GM21528 (cell line): Measurements from ENCODE around the gene COL13A1.

ENCODE experiments used
- ATAC-seq: cut with Tn5 transposase; IDR thresholded peaks from one replicate; pipeline ENCODE4 v1.9.1; 2021; ENCODE audit warnings: mild to moderate bottlenecking, moderate library complexity; ENCODE audit not compliant: unreplicated experiment, low FRiP score

COL13A1 gene

DNA sequence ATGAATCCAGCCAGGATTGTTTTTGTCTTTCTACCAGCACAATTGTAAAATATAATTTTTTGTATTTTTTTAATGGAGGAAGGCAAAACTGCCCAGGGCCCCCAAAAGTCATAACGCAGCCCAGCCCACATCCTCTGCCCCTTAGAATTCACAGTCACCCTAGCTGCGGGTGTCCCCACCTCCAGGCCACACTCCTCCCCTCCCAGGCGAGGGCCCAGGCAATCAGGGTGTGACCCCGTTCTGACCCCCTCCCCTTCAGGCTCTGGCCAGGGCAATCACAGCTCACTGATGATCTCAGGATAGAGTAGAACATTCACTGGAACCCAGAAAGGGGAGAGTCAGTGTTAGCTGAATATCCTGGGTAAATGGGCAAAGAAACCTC is 158.9 kb downstream of the COL13A1 start:
- no peak for ATAC-seq

DNA sequence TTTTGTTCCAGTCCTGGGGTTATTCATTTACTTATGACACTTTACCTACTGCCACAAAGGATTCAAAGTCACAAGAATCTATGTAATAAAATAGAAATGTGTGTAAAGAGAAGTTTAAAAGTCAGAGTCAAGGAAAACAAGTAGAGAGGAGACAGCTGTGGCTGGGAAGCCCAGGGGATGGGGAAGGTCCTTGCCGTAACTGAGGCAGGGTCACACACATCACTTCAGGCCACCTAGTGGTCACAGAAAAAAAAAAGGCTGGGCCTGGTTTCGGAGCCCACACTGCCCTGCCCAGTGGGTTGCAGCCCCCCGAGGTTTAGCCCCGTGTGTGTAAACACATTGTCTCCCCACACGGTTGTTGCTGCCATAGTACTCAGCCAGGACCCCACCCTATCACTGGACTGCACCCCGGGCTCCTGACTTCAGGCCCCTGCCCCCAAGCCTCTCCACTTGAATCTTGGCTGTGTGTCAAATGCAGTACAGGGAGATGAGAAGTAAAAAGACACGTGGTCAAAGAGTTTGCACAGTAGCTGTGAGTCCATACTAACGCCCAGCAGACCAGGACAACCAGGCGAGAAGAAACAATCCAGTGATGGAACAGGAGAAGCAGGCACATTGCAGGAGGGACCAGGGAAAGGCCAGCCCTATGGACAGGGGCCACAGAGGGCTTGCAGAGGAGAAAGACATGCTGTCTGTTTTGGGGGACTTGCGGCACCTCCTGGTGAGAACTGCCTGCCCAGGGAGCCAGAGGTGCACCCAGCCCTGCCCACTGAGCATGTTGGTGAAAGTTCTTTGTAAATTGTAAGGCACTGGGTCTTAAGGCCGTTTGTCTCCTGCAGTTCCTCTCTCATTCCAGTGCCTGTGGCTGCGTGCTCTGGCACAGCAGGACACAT is 159.5 kb downstream of the COL13A1 start:
- no peak for ATAC-seq

DNA sequence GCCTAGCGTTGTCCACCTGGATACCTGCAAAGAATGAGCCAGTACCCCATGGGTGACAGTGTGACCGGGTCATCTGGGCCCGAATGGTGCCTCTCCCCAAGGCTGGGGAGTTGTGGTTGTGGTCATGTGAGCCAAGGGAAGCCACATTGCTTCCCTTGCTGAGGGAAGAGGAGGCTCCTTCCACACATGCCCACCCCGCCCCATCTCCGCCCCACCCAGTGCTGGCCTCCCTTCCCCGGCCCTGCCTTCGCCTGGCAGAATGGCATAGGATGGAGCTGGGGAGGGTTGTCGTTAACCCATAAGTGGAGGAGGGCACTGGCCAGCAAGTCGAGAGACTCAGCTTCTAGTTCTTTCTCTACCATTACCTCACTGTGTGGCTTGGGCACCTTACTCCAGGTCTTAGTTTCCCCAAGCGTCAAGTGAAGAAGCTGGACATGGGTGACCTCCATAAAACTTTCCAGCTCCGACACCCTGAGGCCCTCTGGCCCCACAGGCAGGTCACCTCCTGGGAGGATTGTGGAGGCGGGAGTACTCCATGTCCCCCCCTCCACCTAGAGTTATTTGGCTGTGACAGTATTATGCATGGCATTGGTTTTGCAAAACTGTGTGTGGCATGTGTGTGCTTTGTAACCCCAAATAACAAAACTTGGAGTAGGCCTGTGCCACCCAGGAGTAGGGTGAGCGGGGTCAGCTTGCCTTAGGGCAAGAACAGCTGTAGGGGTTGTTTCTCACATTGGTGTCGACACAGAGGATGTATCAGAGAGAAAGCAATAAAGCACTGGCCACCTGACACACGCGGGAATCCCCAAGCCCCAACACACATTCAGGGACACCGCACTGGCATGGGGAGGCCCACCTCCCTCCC is 160.4 kb downstream of the COL13A1 start:
- ATAC-seq = no peak

- no peak for ATAC-seq
These were observed 161.0 kb downstream of the COL13A1 start for GRCh38 chr10:69962746-69963135.

- ATAC-seq = no peak
These were observed 161.6 kb downstream of the COL13A1 start for GRCh38 chr10:69963178-69963834.

GRCh38 chr10:69963835-69964710 is 162.4 kb downstream of the COL13A1 start:
- no peak for ATAC-seq

DNA sequence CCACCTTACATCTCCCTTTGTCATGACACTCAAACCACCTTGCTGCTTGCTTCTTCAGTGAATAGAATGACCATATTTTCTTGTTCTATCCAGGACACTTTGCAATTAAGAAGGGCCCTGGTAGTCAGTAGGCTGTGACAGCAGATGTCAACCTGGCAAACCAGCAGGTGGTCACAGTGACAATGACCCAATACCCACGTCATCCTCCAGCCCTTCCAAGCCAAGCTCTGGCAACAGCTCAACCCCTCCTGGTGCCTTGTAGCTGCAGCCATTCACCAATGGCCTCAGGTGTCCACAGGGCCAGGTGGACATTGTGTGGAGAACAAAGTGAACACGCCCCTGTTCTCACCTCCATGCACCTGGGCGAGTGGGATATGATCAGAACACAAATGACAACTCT is 163.4 kb downstream of the COL13A1 start:
- ATAC-seq = no peak

DNA sequence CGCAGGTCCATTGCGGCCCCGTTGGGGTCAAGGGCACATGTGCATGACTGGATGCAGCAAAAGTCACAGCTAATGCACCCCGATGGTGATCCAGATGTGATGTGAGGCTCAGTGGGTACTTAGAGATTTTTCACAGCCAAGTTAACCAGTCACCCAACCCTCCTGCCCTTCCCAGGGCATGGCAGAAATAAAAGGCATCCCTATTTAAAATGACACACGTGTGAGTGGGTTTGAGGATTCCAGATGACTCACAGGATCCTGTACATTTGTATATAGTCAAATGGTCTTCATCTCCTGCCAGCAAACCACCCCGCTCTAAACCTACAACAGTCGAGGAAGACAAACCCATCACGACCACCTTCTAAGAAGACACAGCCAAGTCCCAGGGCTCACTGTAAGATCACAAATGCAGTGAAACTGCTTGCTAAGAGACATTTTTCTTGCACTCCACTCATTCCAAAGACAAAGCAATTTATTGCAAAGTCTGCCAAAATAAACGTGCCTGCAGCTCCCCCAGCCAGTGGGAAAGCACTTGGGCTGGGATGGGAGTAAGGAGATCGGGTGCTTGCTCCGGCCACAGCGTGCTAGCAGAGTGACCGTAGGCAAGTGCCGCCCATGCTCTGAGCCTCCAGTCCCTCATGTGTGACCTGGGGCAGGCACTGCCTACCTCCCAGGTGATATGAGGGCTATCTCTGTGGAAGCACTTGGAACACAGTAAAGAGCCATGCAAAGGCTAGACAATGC is 164.4 kb downstream of the COL13A1 start:
- ATAC-seq = no peak

DNA sequence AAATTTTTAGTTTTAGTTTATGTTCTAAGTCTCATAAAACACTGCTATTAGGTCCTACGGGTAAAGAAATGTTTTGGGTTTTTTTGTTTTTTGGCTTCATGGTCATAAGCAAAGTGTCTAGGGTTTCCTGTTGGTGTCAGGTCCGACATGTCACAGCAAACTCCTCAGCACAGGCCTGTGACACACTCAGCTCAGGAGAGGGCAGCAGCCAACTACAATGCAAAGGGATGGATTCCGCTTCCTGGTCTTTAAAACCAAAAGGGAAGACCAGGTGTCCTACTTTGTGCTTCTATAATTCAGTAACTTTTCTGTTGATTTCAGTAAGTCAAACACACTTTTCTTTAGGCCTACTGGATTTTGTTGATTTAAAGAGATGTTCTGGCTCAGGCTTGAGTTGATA is 167.1 kb downstream of the COL13A1 start:
- no peak for ATAC-seq

DNA sequence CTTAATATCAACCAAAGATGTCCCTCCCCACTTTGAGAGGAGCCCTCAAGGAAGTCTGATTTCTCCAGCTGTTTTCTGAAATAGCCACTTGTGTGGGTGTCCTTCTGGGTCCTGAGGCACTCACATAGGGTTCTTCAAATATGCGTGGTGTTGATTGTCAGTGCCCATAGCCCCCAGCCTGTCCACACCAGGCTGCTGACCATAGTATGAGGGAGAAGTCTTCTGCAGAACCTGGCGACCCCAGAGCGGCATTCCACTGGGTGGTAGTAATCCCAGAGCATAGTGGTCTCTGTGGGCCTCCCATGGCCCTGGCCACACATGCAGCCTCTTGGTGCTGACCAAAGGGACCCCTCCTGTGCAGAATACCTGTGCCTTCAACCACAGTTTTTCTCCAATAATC is 168.3 kb downstream of the COL13A1 start:
- no peak for ATAC-seq

- ATAC-seq = no peak
These were observed 171.3 kb downstream of the COL13A1 start for GRCh38 chr10:69972981-69973397.

- ATAC-seq = no peak
These were observed 172.0 kb downstream of the COL13A1 start for GRCh38 chr10:69973678-69974077.

DNA sequence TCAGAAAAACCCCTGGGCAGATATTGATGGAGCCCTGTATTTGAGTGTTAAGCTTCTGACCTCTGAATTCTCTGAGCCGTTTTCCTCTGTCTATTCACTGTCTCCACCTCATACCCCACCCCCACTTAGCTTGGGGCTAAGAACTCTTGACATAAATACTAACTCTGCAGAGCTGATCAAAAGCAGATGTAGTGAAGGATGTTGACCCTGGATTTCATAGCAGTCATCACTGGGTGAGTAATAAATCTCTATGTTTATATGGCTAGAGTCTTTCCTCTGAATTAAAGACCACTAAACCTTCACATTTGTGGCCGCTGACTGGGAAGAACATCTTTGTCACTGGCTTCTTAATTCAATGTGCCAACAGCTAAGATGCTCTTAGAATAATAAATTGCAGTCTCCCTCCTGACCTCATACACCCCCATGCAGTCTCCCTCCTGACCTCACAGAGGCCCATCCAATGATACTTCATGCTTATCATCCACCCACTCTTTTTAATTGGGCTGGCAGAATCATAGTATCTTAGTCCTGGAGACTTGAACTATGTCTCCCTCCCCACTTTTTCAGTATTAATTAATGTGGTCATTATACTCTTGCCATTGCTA is 172.9 kb downstream of the COL13A1 start:
- no peak for ATAC-seq

DNA sequence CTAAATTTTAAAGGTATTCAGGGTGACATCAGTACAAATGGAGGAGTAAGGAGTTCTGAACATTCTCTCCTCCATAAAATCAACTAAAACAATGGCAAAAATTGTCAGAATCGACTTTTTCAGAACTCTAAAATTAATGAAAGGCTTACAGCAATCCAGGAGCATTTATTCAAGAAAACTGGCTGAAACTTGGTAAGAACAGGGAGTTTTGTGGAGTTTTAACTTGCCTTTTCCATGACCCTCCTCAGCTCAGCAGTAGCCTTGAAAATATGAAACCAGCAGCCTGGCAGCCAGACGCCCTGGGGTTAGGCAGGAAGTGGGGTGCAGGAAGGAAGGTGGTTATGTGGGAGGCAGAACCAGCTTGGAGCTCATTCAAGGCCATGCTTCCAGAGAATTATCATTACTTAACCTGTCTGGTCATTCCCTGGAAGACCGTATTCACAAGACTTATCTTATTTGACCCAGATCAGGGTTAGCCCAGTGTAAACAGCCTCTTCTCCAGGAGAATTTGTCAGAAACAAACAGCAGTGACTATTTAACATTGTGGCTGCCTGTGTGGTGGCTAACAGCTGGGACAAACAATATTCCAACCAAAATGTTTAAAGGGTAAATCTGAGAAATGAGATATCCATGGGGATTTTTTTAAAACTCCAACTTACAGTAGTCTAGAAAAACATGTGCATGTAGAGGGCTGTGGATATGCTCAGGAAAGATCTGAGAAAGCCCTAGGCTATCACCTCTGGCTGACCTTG is 175.3 kb downstream of the COL13A1 start:
- no peak for ATAC-seq

DNA sequence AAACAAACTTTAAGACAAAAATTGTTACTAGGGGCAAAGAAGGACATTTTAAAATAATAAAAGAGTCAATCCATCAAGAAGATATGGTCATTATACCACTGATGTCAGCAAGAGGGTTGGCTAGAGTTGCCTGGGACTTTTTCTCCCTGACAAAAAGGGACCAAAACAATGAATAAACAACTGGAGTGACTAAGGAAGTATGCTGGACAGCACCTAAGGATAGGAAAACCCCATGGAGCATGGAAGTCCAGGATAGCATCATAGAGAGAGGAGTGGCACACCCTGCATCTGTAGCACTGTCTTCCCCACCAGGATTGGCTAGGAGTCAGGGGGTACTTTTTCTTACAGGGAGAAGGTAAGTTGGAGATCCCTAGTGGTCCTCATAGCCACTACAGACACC is 177.5 kb downstream of the COL13A1 start:
- no peak for ATAC-seq

DNA sequence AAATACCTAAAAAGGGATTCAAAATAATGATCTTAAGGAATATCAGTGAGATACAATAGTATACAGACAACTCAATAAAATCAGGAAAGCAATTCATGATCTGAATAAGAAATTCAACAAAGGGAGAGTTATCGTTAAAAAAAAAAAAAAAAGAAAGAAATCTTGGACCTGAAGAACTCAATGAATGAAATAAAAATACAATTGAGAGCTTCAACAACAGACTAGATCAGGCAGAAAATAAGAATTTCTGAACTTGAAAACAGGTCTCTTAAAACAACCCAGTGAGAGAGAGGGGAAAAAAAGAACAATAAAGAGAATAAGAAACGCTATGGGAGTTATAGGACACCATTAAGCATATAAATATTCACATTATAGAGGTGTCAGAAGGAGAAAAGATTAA is 179.0 kb downstream of the COL13A1 start:
- no peak for ATAC-seq

DNA sequence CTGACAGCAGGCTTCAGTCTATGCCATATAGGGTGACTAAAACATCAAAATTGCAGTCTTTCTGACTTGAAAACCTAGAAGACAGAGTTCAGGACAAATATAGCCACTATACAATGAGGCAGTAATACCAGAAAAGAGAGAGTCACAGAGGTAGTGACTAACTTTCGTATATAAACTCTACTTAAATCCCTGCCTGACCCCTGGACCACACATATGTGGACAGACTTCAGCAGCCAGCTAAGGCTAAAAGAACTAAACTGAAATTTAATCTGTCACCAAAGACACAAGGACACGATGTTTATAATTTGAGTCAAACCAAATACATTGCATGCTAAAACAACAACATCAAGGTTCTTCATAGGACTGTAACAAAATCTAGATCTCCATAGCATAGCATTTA is 186.4 kb downstream of the COL13A1 start:
- ATAC-seq = no peak

- no peak for ATAC-seq
These were observed 189.4 kb downstream of the COL13A1 start for GRCh38 chr10:69991151-69991550.
